Activated CD4-positive, alpha-beta T cell treated with anti-CD3 and anti-CD28 coated beads, Interleukin-2, amount 50 U/mL, for 24 hours (primary cell): Measurements from ENCODE around the gene ERCC5.

Experiments used
- DNase-seq, 2 donors: peaks; one replicate each; pipeline ENCODE4 v3.0.0-alpha.2; 2020; ENCODE audit warnings: low read depth in 1 of 2, low spot score in 1 of 2

The ERCC5 gene

GRCh38 chr13:102881819-102882686 is 36.2 kb downstream of the ERCC5 start:
- no peak for DNase-seq

- DNase-seq = no peak
Measured at GRCh38 chr13:102892503-102892902, 46.7 kb downstream of the ERCC5 start.

- no peak for DNase-seq
Measured at GRCh38 chr13:102897371-102898138, 51.7 kb downstream of the ERCC5 start.

GRCh38 chr13:102900193-102900608 is 54.4 kb downstream of the ERCC5 start:
- DNase-seq = no peak

GRCh38 chr13:102901056-102901455 is 55.2 kb downstream of the ERCC5 start:
- DNase-seq = no peak

GRCh38 chr13:102901615-102902305 is 55.9 kb downstream of the ERCC5 start:
- no peak for DNase-seq

- DNase-seq = no peak
Measured at GRCh38 chr13:102902789-102903347, 57.0 kb downstream of the ERCC5 start.

GRCh38 chr13:102903659-102904407 is 58.0 kb downstream of the ERCC5 start:
- no peak for DNase-seq

GRCh38 chr13:102904408-102904862 is 58.6 kb downstream of the ERCC5 start:
- DNase-seq = no peak

- DNase-seq = no peak
Measured at GRCh38 chr13:102905905-102906771, 60.3 kb downstream of the ERCC5 start.

- DNase-seq = no peak
Measured at GRCh38 chr13:102907016-102907756, 61.4 kb downstream of the ERCC5 start.

- no peak for DNase-seq
Measured at GRCh38 chr13:102907886-102908515, 62.2 kb downstream of the ERCC5 start.

- no peak for DNase-seq
Measured at GRCh38 chr13:102909971-102910370, 64.1 kb downstream of the ERCC5 start.

- no peak for DNase-seq
Measured at GRCh38 chr13:102911336-102911735, 65.5 kb downstream of the ERCC5 start.

- no peak for DNase-seq
Measured at GRCh38 chr13:102912599-102912998, 66.8 kb downstream of the ERCC5 start.

GRCh38 chr13:102913914-102914313 is 68.1 kb downstream of the ERCC5 start:
- no peak for DNase-seq

- DNase-seq = no peak
Measured at GRCh38 chr13:102914339-102914930, 68.6 kb downstream of the ERCC5 start.

GRCh38 chr13:102915393-102915930 is 69.6 kb downstream of the ERCC5 start:
- DNase-seq = no peak
